ENCODE results near the gene NAA40. TPM values are rescaled to one million over a fixed set of nuclear protein-coding genes. Genes with fewer than 3 reads are reported as not detected.
A peak's percentile ranks its signal among the peaks of the same experiment; 100 is the strongest.

NAA40 gene
- total RNA-seq, 4 donors from 2014 or later, result 27.6 to 46.4 (median 34.5) TPM

DNA sequence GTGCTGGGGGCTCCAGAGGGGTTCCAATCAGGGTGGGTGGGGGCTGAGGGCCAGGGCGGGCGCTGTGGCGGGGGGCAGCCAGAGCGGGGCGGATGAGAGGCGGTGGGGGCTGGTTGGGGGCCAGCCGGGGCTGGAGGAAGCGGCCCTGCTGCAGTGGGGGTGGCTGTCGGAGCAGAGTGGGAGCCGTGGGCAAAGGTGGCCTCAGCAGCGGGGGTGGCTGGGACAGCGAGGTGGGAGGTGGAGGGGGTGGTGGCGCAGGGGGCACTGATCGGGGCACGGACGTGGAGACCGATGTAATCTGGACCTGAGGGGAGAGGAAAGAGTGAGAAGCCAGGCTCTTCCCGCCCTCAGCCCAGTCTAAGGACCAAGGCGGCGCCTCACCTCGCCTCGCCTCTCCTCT is 26.9 kb upstream of the NAA40 start:
- Histone ChIP-seq H3K27me3 (no peaks in the 10 kb centered on the region), H3K27ac (no peak overlapping the region), H3K9me3 (no peaks in the 10 kb centered on the region), H3K4me3 (replicated peaks in 1 of 3) (no peak overlapping the region), H3K4me1 (peaks cover 28 to 46% of the 10 kb centered on the region in 2 donors), H3K36me3 (no peaks in the 10 kb centered on the region)
- WGBS, 2 donors, result 91 to 93% methylated on average over 14 to 15 of the region's 22 CpGs
- intact Hi-C loops (cut with DNase I), result no loop called here
- no peak for DNase-seq
- no peak for TF ChIP-seq POLR2A (IDR thresholded peaks at IDR 0.05)

DNA sequence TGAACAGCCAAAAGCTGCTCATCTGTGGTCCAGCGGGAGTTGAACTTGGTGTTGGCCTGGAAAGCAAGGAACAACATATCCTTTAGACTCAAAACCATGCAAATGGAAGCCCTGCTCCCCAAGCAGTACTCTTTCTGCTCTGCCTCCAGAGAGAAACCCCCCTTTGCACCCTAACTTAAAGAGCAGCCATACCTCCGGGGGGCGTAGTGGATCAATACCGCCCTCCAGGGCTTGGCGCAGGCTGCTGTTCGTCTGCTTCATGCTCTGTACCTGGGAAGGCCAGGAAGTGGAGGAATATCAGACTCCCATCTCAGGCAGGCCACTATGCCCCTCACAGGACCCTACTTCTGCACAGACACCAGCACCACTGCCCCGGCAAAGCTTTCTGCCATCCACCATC is 26.1 kb upstream of the NAA40 start:
- Histone ChIP-seq H3K27me3 (no peaks in the 10 kb centered on the region), H3K4me1 (peaks cover 31 to 44% of the 10 kb centered on the region in 2 donors), H3K36me3 (no peaks in the 10 kb centered on the region), H3K4me3 (replicated peaks in 1 of 3) (no peak overlapping the region), H3K27ac (no peak overlapping the region), H3K9me3 (no peaks in the 10 kb centered on the region)
- no peak for TF ChIP-seq CTCF (IDR thresholded peaks at IDR 0.05)
- TF ChIP-seq POLR2A (IDR thresholded peaks at IDR 0.05), result no peak
- DNase-seq, result no peak
- intact Hi-C loops (cut with DNase I), result no loop called here
- 87 to 94% methylated on average over 7 of the region's 7 CpGs for WGBS, 2 donors

- no peaks in the 10 kb centered on the region for H3K9me3 ChIP-seq
- intact Hi-C loops (cut with DNase I), result no loop called here
- H3K27ac ChIP-seq, result no peak overlapping the region
- no peaks in the 10 kb centered on the region for H3K27me3 ChIP-seq
- no peak for DNase-seq
- TF ChIP-seq CTCF (IDR thresholded peaks at IDR 0.05) (no peak), POLR2A (IDR thresholded peaks at IDR 0.05) (no peak)
- H3K4me3 ChIP-seq (replicated peaks in 1 of 3), result no peak overlapping the region
- 93 to 94% methylated on average over 28 to 34 of the region's 34 CpGs for WGBS, 2 donors
- H3K4me1 ChIP-seq, result peaks cover 26 to 44% of the 10 kb centered on the region in 2 donors
- H3K36me3 ChIP-seq, result no peaks in the 10 kb centered on the region
These were observed 24.7 kb upstream of the NAA40 start for GRCh38 chr11:63913866-63914830.

- TF ChIP-seq CTCF (IDR thresholded peaks at IDR 0.05) (no peak), POLR2A (IDR thresholded peaks at IDR 0.05) (no peak)
- H3K36me3 ChIP-seq, result no peaks in the 10 kb centered on the region
- WGBS, 2 donors, result 47 to 92% methylated on average over 6 to 8 of the region's 20 CpGs
- intact Hi-C loops (cut with DNase I), result no loop called here
- no peak overlapping the region for H3K27ac ChIP-seq
- no peaks in the 10 kb centered on the region for H3K27me3 ChIP-seq
- no peak overlapping the region for H3K4me3 ChIP-seq (replicated peaks in 1 of 3)
- no peaks in the 10 kb centered on the region for H3K9me3 ChIP-seq
- DNase-seq, result no peak
- peaks cover 33 to 45% of the 10 kb centered on the region in 2 donors for H3K4me1 ChIP-seq
These were observed 23.7 kb upstream of the NAA40 start for GRCh38 chr11:63914896-63915691.

DNA sequence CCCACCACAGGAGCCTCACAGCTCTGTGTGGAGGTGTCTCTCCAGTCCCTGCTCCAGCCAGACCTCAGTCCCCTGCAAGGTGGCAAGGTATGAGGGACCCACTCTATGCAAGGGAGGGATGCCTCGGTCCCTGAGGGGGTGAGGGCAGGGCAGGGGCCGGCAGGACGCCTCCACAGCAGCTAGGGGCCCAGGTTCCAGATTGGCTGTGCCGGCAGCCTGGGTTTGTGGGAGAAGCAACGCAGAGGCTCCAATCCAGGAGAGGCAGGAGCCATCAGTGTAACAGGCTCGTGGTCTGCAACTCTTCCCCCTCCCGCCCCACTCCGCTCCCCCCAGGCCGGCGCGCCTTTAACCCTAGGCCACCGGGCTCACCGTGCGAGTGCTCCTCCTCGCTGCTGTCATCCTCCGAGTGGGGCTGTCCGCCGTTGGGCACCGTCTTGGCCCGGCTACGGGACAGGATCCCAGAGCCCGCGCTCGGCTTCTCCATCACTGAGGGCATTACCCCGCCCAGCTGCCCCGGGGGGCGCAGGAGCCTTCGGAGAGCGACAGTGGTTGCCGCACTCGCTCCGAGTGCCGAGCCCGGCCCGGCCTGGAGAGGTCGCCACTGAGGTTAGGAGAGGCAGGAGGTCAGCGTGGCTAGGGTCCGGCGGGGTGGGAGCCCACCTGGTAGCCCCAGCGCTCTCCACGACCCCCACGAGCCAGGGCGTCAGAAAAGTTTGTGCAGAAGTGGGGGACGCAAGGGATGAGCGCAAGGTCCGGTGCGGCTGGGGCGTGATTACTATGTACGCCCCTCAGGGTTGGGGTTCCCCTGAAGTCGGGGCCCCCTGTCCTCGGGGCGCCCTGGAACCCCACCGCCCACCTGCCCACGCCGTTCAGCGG is 22.6 kb upstream of the NAA40 start:
- peak in 3 of 6 experiments; percentile 8 to 44 (median 24) for TF ChIP-seq CTCF (IDR thresholded peaks at IDR 0.05)
- TF ChIP-seq POLR2A (IDR thresholded peaks at IDR 0.05), result no peak
- WGBS, 2 donors, result 11 to 12% methylated on average over 5 to 17 of the region's 56 CpGs
- Histone ChIP-seq H3K4me3 (replicated peaks in 1 of 3) (peak overlapping the region in 1 of 3 donors; percentile 45), H3K36me3 (no peaks in the 10 kb centered on the region), H3K4me1 (peaks cover 42 to 52% of the 10 kb centered on the region in 2 donors), H3K27me3 (no peaks in the 10 kb centered on the region), H3K27ac (no peak overlapping the region), H3K9me3 (no peaks in the 10 kb centered on the region)
- intact Hi-C loops (cut with DNase I), result no loop called here
- peak in 1 of 2 donors; percentile 33 for DNase-seq
